ENCODE results near the gene LETMD1.

DNA sequence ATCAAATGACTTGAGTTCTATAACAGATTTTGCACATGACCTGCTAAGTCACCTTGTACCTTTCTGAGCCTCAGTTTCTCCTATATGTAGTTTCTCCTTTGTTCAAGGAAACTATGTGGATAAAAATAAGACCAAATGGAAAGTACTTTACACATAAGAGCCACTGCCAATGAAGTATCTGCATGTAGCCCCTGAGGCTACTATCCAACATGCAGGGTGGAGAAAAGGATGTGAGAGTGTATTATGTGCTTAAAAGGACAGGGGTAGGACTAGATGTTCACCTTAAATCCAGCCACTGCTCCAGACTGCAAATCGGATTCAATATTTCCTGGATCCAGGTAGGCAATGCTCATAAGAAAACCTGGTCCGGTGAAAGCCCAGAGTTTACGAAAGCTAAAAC, 43.1 kb upstream of the LETMD1 start:
- TF ChIP-seq, protein P1, sequence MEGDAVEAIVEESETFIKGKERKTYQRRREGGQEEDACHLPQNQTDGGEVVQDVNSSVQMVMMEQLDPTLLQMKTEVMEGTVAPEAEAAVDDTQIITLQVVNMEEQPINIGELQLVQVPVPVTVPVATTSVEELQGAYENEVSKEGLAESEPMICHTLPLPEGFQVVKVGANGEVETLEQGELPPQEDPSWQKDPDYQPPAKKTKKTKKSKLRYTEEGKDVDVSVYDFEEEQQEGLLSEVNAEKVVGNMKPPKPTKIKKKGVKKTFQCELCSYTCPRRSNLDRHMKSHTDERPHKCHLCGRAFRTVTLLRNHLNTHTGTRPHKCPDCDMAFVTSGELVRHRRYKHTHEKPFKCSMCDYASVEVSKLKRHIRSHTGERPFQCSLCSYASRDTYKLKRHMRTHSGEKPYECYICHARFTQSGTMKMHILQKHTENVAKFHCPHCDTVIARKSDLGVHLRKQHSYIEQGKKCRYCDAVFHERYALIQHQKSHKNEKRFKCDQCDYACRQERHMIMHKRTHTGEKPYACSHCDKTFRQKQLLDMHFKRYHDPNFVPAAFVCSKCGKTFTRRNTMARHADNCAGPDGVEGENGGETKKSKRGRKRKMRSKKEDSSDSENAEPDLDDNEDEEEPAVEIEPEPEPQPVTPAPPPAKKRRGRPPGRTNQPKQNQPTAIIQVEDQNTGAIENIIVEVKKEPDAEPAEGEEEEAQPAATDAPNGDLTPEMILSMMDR (IDR thresholded peaks at IDR 0.05), result no peak
- no peak for TF ChIP-seq POLR2A (IDR thresholded peaks at IDR 0.05)

All from thyroid gland (tissue), 4 donors.